Thyroid gland (tissue), 4 donors: ENCODE results near the gene ENOX2.

Experiments used
- CTCF ChIP-seq, 6 experiments: fragments of 200-600 bp in 3 of 6; fragments of 450-650 bp in 3 of 6; sonication (generic) in 3 of 6; IDR thresholded peaks; one replicate each; pipeline ENCODE4 v1.5.1; 2016 to 2019; ENCODE audit warnings: antibody characterized with exemption in 6 of 6, mild to moderate bottlenecking in 2 of 6, inconsistent platforms in 1 of 6, moderate library complexity in 1 of 6
- POLR2A ChIP-seq, 2 donors: fragments of 450-650 bp; IDR thresholded peaks; one replicate each; pipeline ENCODE4 v1.6.1; 2017; ENCODE audit warnings: antibody characterized with exemption in 2 of 2, mild to moderate bottlenecking in 2 of 2, moderate library complexity in 1 of 2

- no peak for TF ChIP-seq CTCF (IDR thresholded peaks at IDR 0.05)
- no peak for TF ChIP-seq POLR2A (IDR thresholded peaks at IDR 0.05)
Measured at GRCh38 chrX:130669233-130669632, 233.8 kb downstream of the ENOX2 start.
